Mesenteric fat pad (tissue), 1 donor: ENCODE results near the gene MST1R. TPM values are rescaled to one million over a fixed set of nuclear protein-coding genes. Genes with fewer than 3 reads are reported as not detected.
"Not testable (repeated sequence)": the region's sequence is repeated elsewhere in the genome, so short reads cannot be mapped to it uniquely, and the experiment has no call there.

Experiments used
- DNase-seq: peaks from one replicate; pipeline ENCODE4 v3.0.0-alpha.2; 2020; ENCODE audit warnings: low spot score
- total RNA-seq: library from RNA; stranded (reverse); fragmentation: NEBNext Ultra II Directional; extraction: Animal tissue kit (Norgen Biotek cat#: 25700); gene quantifications from one replicate; pipeline ENCODE4 v1.2.1, GENCODE V29; 2021
- donor health status: DM: yes; HTN: yes; CAD: no.

The MST1R gene
- total RNA-seq, 1 donor from 2014 or later, result 1.8 TPM

DNA sequence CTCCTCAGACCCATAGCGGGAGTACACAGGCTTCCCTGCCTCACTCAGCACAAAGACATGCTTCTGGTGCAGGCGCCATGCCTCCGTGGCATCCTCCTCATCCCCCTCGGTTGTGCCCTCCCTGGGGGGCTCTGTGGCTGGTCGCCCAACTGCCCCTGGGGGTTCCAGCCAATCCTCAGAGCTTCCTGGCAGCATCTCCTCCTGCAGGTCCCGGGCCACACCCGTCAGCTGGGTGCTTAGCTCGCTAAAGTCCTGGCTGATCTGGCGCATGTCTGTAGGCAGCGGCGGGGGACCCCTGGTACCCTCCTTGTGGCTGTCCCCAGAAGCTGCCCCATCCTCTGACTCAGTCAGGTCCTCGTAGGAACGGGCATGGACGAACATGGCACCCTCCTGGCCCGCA lies 7.9 kb upstream of the MST1R start:
- no peak for DNase-seq

DNA sequence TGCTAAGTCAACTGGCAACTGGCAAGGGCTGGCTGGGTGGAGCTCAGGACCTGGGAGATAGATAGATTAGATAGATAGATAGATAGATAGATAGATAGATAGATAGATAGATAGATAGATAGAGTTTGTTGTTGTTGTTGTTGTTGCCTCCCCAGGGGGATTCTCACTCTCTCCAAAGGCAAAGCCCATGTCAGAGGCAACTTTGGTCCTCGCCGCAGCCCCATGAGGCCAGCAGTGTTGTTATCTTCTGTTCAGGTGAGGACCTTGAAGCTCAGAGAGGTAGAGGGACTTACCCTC lies 7.4 kb upstream of the MST1R start:
- no peak for DNase-seq

DNA sequence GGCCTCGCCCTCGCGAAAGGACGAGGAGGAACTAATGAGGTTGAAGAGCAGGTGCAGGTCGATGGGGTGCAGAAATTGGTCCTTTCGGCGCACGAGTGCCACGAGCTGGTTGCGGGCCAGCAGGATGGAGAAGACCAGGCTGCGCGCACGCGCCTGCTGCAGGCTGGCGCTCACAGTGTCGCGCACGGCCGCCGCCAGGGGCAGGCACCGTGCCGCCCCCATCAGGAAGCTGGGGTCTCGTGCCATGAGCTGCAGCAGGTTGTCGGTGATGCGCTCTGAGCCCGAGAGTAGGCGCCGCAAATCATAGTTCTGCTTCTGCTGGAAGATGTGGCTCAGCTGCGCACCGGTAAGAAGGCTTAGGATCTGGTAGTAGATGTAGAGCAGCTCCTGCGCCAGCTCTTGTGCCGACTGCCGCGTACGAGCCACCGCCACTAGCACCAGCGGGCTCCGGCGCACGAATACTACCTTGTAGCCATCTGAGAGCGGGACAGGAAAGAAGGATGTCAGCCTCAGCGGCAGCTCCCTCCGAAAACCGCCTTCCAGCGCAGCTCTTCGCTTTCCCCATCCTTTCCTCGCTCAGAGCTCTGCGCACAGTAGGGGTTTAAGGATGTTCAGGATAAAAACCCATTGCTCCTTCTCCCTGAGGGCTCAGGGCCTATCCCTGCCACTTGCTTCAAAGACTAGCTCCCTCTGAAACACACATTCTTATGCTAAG lies 6.9 kb upstream of the MST1R start:
- no peak for DNase-seq

DNA sequence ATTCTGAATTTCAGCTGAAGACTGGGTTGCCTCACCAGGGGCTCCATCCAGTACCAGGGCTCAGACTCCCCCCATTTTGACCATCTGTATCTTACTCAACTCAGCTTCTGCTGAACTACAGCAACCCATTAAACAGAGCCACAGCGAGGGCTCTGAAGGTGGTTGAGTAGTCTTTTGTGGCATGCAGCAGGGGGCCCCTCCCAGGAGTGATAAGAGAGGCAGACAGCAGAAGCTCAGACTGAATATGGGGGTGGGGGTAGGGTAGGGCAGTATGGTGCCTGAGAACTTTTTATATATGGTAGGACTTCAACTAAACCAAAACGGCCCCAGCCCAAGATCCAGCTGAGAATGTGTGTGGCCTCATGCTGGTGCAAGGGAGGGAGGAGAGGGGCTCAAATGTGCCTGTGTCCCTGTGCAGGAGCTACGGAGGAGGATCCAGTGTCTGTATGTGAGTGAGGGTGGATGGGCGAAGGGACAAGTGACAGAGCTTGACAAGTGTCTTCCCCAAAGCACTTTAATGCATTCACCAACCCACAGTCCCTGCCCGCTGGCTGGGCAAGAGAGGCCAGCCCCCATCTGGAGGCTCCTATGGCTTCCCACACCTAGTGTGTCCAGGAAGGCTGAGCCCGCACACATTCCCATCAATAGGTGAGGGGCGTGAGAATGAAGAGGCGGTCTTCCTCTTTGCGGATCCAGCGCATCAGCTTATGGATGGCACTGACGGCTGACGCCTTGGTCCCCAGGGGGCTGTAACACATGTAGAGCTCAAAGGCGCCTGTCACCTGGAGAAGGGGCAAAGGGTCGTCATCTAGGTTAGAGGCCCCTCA lies 4.9 kb upstream of the MST1R start:
- no peak for DNase-seq

DNA sequence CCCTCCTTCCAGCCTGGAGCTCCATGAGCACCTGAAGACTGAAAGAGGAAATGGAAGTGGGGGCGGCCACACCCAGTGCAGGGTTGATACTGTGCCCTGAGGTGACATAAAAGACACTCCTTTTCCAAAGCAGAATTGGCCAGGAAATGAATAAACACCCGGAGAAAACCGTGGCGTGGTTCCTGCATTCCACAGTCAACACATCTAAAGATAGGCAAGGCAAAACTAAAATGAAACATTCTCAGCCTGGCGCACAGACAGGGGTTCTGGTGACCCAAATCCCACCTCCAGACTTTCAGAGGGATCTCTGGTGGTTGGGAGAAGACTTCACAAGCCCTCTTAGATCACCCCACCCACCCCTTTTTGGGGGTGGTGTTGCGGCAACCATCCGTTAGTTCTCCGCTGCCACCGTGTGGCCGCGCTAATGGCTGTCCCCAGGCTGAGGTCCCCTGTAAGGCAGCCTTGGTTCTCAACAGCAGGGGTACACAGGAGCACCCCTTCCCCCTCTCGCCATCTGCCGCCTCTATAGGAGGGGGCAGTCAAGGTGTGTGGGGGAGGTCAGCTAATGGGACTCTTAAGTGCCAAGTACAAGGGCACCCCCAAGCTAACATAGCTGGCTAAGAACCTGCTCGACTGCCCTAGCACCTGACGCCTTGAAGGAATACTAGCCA lies 2.5 kb upstream of the MST1R start:
- DNase-seq, result no peak

DNA sequence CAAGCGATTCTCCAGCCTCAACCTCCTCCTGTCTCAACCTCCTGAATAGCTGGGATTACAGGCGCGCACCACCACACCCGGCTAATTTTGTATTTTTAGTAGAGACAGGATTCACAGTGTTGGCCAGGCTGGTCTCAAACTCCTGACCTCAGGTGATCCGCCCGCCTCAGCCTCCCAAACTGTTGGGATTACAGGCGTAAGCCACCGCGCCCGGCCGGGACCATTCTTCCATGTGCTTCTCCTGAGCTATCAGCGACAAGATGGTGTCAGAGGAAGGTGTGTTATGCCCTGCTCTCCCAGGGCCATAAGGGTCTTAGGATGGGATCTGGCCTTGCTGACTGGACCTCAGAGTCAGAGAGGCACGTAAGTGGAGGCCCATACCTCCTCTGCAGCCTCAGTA lies 775 bp upstream of the MST1R start:
- DNase-seq, result not testable (repeated sequence)

DNA sequence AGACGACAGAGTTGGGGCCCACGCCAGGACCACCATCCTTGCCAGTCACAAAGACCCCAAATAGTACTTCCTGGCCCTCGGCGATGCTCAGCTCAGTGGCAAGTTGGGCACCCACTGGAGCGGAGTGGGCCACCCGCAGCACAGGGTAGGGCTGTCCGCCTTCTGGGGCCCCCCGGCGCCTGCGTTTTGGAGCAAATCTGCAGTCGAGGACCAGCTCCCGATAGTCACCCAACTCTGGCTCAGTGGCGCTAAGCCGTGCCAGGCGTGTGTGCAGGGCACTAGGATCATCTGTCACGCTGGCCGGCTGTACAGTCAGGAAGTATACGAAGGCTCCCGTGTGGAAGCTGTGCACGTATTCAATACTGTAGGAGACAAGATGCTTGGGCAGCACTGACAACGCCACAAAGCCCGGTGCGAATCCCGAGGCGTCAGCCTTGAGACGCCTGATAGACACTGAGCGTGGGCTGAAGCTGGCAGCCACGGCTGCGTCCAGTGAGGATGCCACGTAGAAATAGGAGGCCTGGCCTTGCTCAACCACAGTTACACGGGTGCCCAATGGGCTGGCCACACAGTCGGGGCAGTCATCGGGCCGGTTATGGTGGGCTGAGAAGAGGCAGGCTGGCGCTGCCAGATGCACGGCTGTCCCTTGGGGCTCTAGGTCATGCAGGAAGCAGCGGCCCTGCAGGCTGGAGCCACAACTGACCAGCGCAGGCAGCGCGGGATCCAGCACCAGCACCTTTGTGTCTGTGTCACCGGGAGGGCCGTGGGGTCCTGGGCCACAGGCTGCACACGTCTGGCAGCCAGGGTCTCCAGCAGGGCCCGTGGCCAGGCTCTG lies 945 bp downstream of the MST1R start:
- DNase-seq, result no peak

DNA sequence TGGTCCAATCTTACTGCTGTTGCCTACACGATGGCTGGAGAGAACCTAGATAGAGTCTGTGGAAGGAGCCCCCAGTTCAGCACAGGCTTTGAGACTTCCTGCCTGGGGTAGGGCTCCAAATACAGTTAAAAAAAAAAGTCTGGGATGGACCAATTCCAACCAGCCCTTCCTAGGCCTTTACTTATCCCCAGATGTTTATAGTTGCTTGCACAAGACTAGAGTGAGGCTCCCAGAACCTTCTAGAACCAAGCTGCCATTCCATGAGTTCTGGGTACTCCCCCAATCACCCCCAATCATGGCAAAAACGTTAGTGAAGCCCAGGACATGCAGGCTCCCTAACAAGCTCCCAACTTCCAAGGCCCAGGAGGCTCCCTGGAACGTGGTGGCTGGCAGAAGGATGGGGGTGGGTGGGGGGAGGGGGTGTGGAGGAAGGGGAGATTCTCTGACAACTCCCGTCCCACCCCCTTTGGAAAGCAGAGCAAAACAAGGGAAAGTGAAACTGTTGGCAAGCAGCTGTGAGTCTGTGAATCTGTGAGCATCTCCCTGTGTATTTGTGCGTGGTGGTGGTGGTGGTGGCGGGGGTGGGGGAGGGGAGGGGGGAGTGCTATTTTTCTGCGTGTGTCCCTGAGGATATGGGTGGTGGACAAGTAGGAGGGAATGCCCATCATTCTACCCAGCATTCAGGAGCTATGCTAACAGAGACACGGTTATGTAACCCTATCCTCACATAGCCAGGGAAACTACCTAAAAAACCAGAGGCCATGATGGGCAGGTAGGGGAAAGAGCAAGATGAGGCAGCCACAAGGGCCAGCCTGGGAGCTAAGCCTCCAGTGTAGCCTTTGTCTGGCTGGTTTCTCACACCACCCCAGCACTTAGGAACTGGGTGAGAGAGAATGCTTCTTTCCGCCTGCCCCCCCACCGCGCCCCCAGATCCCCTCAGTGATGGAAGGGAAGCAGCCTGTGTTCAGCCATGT lies 2.0 kb downstream of the MST1R start:
- DNase-seq, result no peak

DNA sequence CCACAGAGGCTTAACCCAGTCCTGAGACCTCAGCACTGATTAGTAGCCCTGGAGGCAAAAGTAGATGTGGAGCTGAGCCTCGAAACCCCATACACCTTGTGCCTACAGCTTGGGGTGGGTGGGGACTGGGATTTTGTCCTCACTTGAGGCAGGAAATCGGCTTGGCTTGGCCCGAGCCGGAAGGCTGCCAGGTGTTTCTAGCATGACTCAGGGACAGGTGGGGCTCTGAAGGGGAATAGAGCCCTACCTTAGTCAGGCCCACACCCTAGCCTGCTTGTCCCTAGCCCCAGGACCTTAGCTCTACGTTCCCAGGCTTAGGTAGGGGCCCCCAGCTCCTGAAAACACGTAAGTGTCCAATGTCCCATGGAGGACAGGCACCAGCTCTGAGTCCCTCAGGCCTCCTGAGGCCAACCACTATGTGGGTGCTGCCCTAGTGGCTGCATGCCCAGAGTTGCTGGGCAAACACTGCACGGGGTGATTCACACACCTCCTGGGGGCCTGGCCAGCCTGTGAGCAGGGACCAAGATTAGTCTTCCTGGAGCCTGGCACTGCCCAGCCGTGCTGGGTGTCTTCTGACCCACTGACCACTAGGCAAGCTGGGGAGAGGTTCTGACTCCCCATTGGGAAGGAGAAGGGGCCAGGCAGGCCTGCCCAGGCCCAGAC lies 3.1 kb downstream of the MST1R start:
- no peak for DNase-seq

DNA sequence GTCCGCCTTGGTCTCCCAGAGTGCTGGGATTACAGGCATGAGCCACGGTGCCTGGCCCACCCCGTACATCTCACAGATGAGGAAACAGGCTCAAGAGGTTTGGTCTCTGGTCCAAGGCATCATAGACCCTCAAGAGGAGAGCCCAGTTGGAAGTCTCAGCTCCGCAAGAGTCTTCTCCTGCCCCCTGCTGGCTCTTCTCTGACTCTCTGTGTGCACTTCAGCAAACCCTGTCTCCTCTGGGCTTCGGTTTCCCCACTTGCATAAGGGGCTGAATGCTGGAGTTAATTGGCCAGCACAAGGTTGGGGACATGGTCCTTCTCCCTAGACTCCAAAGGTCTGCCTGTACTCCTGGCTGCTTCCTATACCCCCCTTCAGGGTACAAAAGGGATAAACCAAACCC lies 3.9 kb downstream of the MST1R start:
- DNase-seq, result no peak

DNA sequence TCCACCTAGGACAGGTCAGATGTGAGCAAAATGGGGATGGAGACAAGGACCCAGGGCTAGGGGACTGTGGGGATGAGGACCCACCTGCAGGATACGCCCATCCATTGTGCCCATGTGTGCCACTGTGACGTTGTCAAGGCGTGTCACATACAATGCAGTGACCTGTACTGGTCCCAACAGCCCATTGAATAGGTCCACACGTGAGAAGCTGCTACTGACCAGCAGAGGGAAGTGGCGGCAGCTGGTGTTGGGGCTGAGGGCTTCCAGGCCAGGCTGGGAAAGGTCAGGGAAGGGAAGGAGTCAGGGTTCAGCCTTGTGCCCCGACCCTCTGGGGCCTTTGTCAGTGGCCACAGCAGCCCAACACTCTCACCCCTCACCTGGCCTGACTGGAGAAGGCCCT lies 4.7 kb downstream of the MST1R start:
- DNase-seq, result no peak

DNA sequence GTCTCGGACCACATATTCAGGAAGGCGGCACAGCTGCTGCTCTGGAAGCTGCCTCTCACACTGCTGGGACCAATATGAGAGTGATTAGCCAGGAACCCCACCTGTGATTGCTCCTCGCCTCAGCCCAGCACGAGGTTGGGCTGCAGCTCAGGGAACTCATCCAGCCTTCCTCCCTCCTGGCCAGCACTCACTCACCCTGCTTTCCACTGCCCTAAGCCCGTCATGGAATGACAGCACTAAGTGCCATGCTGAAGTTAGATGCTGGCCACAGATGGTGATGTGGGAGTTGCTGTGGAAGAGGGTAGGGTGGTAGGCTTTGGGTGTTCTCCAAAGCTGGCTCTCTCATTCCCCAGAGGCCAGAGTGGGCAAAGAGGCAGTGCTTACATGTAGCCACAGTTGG lies 7.3 kb downstream of the MST1R start:
- DNase-seq, result no peak

DNA sequence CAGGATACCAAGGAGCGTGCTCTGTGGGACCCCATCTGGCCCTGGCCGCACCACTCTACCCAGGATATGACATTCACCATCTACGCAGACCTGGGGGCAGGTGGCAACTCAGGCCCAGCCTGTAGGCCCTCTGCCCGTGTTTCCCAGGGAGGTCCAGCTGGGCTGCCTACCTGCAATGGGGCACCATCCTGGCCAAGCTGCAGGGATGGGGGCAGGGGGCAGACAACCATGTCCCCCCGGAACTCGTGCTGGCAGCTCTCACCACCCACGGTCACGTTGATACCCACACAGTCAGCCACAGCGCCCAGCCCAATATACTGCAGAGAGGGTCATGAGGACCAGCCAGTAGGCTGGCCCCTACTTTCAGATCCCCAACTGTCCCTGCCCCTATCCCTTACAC lies 7.9 kb downstream of the MST1R start:
- DNase-seq, result no peak

DNA sequence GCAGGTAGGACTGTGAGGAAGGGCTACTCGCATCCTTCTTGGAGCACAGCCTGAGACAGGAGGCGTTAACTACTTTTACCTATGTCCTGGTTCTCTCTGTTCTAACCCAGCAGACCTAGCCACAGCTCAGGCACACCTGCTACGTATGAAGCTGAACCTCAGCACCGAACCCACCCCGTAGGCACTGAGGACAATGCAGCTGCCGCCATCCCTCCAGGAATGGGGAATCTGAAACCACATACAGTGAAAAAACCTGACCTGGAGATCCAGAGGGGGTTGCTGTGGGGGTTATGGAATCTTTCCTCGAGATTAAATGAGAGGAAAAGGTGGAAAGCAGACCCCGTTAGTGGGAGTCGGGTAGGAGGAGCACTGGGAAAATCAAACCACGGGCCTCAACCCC lies 14.4 kb downstream of the MST1R start:
- no peak for DNase-seq

DNA sequence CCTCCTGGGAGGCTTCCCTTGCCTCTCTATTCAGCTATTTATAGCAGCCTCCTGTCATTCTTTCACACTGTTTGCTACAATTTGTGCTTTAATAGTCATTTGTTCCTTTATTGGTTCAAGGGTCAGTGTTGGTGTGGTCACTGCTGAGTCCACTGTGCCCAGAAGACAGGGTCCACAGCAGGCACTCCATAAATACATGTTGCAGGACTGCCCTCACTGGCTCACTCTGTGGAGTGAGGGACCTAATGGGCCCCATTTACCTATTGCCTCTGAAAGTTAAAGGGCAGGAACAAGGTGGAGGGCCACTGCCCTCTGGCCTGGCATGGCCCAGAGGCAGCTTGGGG lies 16.8 kb downstream of the MST1R start:
- no peak for DNase-seq

DNA sequence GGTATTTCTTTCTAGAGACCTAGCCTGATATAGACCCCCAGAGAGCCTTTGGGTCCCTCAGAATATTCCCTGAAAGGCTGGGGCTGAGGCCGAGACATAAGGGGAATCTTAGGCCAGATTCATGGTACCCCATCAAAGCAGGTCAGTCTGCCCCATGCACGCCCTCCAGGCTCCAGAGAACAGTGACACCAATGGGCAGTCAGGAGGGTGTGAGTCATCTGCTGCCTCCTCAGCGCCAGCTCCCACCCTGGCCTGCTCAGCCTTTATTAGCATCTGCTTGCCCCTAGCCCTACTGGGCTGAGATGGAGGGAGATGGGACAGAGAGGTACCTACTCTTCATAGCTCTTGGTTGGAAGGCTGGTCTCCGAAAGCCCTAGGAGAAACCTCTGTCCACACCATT lies 19.7 kb downstream of the MST1R start:
- DNase-seq, result no peak

DNA sequence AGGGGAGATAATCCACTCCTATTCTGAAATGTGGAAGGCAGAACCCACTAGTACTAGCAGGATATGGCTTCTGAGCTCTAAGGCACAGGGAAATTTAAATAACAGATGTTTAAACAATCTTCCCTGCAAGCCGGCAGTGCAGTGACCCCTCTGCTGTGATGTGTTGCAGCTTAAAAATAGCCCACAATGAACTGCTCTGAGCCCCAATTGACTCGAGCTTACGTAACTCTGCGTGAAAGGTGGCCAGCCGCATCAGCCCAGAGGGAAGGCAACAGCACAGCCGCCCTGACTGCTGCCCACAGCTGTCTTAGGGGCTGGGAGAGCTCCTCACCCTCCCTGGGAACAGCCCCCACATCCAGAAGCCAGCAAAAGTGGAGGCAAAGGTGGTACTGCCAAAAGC lies 21.5 kb downstream of the MST1R start:
- DNase-seq, result no peak

DNA sequence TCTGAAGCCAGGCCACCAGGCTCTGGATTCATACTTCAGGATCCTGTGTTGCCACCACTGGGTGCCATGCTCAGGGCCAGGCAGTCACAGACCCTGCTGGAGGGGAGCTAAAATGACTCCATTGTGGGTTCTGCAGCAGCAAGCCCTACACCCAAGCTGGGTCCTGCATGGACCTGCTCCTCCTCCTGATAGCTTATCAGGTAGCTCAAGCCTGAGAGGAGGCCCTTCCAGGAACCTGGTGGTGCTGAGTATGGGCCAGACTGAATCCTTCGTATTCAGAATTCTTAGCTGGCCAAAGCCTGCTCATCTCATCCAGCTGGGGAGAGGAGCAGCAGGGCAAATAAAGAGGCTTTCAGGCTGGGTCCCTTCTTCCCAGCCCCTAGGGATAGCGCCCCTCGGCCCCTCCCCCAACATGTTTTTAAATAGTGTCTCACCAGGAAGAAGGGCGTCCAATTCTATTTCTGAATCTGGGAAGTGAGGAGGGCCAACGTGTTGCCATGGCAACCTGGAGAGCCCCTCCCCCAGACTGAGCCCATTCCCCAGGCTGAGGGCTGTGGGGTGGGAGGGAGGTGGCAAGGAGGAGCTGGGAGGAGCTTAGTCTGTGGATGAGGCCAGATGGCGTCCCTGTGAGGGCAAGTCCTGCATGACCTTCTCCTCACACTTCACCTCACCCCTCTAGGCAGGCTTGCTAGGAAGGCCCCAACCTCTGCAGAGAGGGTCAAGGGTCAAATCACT lies 22.9 kb downstream of the MST1R start:
- DNase-seq, result no peak

DNA sequence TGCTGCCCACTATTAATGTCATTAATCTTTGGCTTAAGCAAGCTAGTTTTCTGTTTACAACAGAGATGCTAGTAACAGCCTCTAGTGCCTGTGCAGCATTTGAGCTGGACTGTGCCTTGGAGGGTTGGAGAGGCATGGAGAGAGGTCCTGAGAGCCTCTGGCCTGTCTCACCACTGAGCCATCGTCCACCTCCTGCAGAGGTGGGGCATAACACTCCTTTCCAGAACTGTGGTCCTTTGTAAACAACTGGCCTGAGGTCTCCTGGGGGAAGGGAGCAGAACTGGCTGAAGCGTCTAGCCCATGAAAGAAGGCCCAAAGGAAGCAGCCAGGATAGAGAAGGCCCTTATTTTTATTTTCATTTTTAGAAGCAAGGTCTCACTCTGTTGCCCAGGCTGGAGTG lies 24.0 kb downstream of the MST1R start:
- DNase-seq, result no peak
